ENCODE measurements around the gene DAZAP2. TPM values are rescaled to one million over a fixed set of nuclear protein-coding genes. Genes with fewer than 3 reads are reported as not detected.
"Not testable (repeated sequence)": the region's sequence is repeated elsewhere in the genome, so short reads cannot be mapped to it uniquely, and the experiment has no call there.

DAZAP2 gene
- total RNA-seq, 4 donors from 2014 or later = 63.3 to 229 (median 192) TPM

GRCh38 chr12:51270067-51270950 lies 31.7 kb downstream of the DAZAP2 start, which contains the start of gene SMAGP:
TSS of gene SMAGP (minus strand) at chr12:51270415. CDS start at chr12:51269278, 1,137 bp downstream.
- Histone ChIP-seq H3K4me1 (no peaks in the 10 kb centered on the region), H3K9me3 (no peaks in the 10 kb centered on the region), H3K27ac (peak within 1 kb of the TSS; percentile 54 to 65), H3K27me3 (no peaks in the 10 kb centered on the region), H3K4me3 (peak within 1 kb of the TSS; percentile 38 to 86), H3K36me3 (no peaks in the 10 kb centered on the region)
- TF ChIP-seq, protein P1, sequence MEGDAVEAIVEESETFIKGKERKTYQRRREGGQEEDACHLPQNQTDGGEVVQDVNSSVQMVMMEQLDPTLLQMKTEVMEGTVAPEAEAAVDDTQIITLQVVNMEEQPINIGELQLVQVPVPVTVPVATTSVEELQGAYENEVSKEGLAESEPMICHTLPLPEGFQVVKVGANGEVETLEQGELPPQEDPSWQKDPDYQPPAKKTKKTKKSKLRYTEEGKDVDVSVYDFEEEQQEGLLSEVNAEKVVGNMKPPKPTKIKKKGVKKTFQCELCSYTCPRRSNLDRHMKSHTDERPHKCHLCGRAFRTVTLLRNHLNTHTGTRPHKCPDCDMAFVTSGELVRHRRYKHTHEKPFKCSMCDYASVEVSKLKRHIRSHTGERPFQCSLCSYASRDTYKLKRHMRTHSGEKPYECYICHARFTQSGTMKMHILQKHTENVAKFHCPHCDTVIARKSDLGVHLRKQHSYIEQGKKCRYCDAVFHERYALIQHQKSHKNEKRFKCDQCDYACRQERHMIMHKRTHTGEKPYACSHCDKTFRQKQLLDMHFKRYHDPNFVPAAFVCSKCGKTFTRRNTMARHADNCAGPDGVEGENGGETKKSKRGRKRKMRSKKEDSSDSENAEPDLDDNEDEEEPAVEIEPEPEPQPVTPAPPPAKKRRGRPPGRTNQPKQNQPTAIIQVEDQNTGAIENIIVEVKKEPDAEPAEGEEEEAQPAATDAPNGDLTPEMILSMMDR (IDR thresholded peaks at IDR 0.05) = no peak
- TF ChIP-seq POLR2A (IDR thresholded peaks at IDR 0.05) = peak in 1 of 2 donors; percentile 11
- intact Hi-C loops (cut with DNase I; ENCODE audit: low total_unique reads) = no loop called here
- DNase-seq = peak; percentile 31 to 41

DNA sequence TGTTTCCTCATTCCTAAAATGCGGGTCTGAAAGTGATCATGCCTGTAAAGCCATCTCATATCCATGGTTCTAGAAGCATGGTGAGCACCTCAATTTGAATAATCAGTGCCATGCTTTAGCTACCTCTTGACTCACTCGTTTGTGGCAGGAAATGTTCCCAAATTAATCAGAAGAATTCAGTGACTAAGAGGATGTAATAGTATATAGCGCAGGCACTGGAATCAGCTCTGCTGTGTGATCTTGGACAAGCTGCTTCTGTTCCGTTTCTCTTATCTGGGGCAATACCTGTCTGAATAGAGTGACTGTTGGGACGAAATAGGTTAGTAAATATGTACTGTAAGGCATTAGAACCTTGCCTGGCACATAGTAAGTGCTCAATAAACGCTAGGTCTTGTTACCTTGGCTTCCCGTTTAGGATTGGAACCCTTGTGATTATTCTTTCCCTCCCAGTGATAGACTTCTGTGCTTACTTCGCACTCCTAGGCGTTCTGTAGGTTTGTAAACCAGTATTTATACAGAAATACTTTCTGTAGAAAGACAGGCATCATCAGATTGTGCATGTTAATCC lies 32.4 kb downstream of the DAZAP2 start:
- no peak for DNase-seq
- no peaks in the 10 kb centered on the region for H3K36me3 ChIP-seq
- H3K27ac ChIP-seq = peak overlapping the region; percentile 54 to 65
- H3K9me3 ChIP-seq = no peaks in the 10 kb centered on the region
- TF ChIP-seq POLR2A (IDR thresholded peaks at IDR 0.05) = no peak
- TF ChIP-seq, protein P1 (IDR thresholded peaks at IDR 0.05) = no peak
- no peaks in the 10 kb centered on the region for H3K4me1 ChIP-seq
- no peaks in the 10 kb centered on the region for H3K27me3 ChIP-seq
- H3K4me3 ChIP-seq = peak overlapping the region; percentile 38 to 86
- intact Hi-C loops (cut with DNase I; ENCODE audit: low total_unique reads) = no loop called here

DNA sequence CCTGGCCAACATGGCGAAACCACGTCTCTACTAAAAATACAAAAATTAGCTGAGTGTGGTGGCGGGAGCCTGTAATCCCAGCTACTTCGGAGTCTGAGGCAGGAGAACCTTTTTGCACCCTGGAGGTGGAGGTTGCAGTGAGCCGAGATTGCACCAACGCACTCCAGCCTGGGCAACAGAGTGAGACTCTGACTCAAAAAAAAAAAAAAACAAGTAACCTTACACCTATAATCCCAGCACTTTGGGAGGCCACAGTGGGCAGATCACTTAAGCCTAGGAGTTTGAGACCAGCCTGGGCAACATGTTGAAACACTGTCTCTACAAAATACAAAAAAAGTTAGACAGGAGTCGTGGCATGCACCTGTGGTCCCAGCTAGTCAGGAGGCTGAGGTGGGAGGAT lies 34.2 kb downstream of the DAZAP2 start:
- H3K4me1 ChIP-seq; H3K9me3 ChIP-seq; H3K27me3 ChIP-seq; intact Hi-C loops (cut with DNase I; ENCODE audit: low total_unique reads); H3K27ac ChIP-seq; H3K4me3 ChIP-seq; DNase-seq; H3K36me3 ChIP-seq: not testable (repeated sequence)

- no peak for DNase-seq
Observed at GRCh38 chr12:51275088-51275487, 36.5 kb downstream of the DAZAP2 start.

GRCh38 chr12:51281202-51281924 lies 42.7 kb downstream of the DAZAP2 start:
- Histone ChIP-seq H3K9me3 (no peaks in the 10 kb centered on the region), H3K4me1 (no peaks in the 10 kb centered on the region), H3K4me3 (no peak overlapping the region), H3K27ac (no peak overlapping the region), H3K36me3 (no peaks in the 10 kb centered on the region), H3K27me3 (no peaks in the 10 kb centered on the region)
- TF ChIP-seq, protein P1 (IDR thresholded peaks at IDR 0.05) = no peak
- TF ChIP-seq POLR2A (IDR thresholded peaks at IDR 0.05) = no peak
- no peak for DNase-seq
- intact Hi-C loops (cut with DNase I; ENCODE audit: low total_unique reads) = no loop called here

More at GRCh38 chr12:51275088-51275487, 36.5 kb downstream of the DAZAP2 start:
- no peaks in the 10 kb centered on the region for H3K9me3 ChIP-seq
- TF ChIP-seq, protein P1 (IDR thresholded peaks at IDR 0.05) = no peak
- TF ChIP-seq POLR2A (IDR thresholded peaks at IDR 0.05) = no peak
- H3K4me3 ChIP-seq = no peak overlapping the region
- no peaks in the 10 kb centered on the region for H3K27me3 ChIP-seq
- intact Hi-C loops (cut with DNase I; ENCODE audit: low total_unique reads) = no loop called here
- H3K4me1 ChIP-seq = no peaks in the 10 kb centered on the region
- no peaks in the 10 kb centered on the region for H3K36me3 ChIP-seq
- H3K27ac ChIP-seq = no peak overlapping the region

Data from uterus (tissue), 4 donors.